Spleen (tissue), 7 donors: ENCODE results near the gene LRAT.

Source experiments
- POLR2A ChIP-seq, 3 donors: fragments of 450-650 bp; IDR thresholded peaks; one replicate each; pipeline ENCODE4 v1.5.1; 2017; ENCODE audit warnings: antibody characterized with exemption in 3 of 3, mild to moderate bottlenecking in 1 of 3
- POLR2AphosphoS5 ChIP-seq, 3 donors: sonication (generic); formaldehyde crosslinking; IDR thresholded peaks; one replicate each; pipeline ENCODE4 v1.5.1; 2017; ENCODE audit warnings: antibody characterized with exemption in 3 of 3
- TF ChIP-seq, protein P1 (sequence below), 11 experiments: fragments of 200-600 bp in 7 of 11; fragments of 450-650 bp in 4 of 11; sonication (generic) in 4 of 11; IDR thresholded peaks in 8 of 11; conservative IDR thresholded peaks in 3 of 11; 1 replicate in 7 of 11; 2 replicates in 4 of 11; pipeline versions ENCODE4 v1.4.0 to v1.8.0; 2016 to 2021; ENCODE audit warnings: antibody characterized with exemption in 11 of 11, inconsistent platforms in 4 of 11, mild to moderate bottlenecking in 1 of 11
- donor health status: DM: no; HTN: no; CAD: no; lungs with moderate emphysema.
- donor health status: DM: no; HTN: no; CAD: no.
- donor health status: DM: no; HTN: no; CAD: no.

DNA sequence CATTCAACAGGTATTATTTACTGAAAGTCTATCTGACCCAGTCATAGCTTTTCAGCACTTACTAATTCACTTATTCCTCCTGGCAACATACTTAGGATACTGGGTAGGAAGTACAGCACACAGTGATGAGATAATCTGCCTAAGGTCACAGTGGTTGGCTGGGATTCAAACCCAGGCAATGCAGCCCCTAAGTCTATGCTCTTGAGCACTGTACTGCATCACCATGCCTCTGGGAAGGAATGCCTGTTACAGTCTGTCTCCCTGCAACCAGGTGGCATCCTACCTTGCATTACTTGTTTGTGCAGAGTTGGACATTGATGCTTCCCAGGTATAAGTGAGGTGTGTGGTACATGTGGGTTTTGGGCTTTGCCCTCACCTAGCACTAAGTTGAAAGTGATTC is 21.5 kb upstream of the LRAT start:
- TF ChIP-seq POLR2A (IDR thresholded peaks at IDR 0.05) (no peak), POLR2AphosphoS5 (IDR thresholded peaks at IDR 0.05) (no peak)
- TF ChIP-seq, protein P1, sequence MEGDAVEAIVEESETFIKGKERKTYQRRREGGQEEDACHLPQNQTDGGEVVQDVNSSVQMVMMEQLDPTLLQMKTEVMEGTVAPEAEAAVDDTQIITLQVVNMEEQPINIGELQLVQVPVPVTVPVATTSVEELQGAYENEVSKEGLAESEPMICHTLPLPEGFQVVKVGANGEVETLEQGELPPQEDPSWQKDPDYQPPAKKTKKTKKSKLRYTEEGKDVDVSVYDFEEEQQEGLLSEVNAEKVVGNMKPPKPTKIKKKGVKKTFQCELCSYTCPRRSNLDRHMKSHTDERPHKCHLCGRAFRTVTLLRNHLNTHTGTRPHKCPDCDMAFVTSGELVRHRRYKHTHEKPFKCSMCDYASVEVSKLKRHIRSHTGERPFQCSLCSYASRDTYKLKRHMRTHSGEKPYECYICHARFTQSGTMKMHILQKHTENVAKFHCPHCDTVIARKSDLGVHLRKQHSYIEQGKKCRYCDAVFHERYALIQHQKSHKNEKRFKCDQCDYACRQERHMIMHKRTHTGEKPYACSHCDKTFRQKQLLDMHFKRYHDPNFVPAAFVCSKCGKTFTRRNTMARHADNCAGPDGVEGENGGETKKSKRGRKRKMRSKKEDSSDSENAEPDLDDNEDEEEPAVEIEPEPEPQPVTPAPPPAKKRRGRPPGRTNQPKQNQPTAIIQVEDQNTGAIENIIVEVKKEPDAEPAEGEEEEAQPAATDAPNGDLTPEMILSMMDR (IDR thresholded peaks at IDR 0.05 in 8 of 11, conservative IDR thresholded peaks at IDR 0.05 in 3 of 11): no peak
